ENCODE results near the gene CAMK4. TPM values are rescaled to one million over a fixed set of nuclear protein-coding genes. Genes with fewer than 3 reads are reported as not detected.

Gene CAMK4
- total and polyA plus RNA-seq, 4 donors: 0.27 to 1.4 (median 1.2) TPM

GRCh38 chr5:111404270-111404769 lies 180.1 kb downstream of the CAMK4 start:
- no peak for DNase-seq (ENCODE audit: low spot score)
- Histone ChIP-seq H3K9me3 (ENCODE audit: control insufficient read depth in 4 of 4, low read length in 3 of 4) (no peaks in the 10 kb centered on the region), H3K4me3 (ENCODE audit: low read depth in 1 of 3, low read length in 3 of 3) (no peak overlapping the region), H3K4me1 (ENCODE audit: control insufficient read depth in 4 of 4, insufficient read depth in 4 of 4, low read length in 3 of 4) (no peaks in the 10 kb centered on the region), H3K27ac (ENCODE audit: low read depth in 1 of 2, low read length in 2 of 2) (no peak overlapping the region), H3K36me3 (ENCODE audit: control insufficient read depth in 4 of 4, insufficient read depth in 3 of 4, low read depth in 1 of 4, low read length in 3 of 4) (no peaks in the 10 kb centered on the region), H3K27me3 (ENCODE audit: control insufficient read depth in 4 of 4, insufficient read depth in 4 of 4, low read length in 3 of 4) (no peaks in the 10 kb centered on the region), H3K9ac (ENCODE audit: low read depth in 1 of 2, low read length in 2 of 2) (no peak overlapping the region)
- TF ChIP-seq JUND (IDR thresholded peaks at IDR 0.05): no peak
- TF ChIP-seq FOXA2 (IDR thresholded peaks at IDR 0.05): no peak
- no peak for TF ChIP-seq NR2F2 (IDR thresholded peaks at IDR 0.05)
- TF ChIP-seq FOXA1 (IDR thresholded peaks at IDR 0.05): no peak
- TF ChIP-seq SP1 (IDR thresholded peaks at IDR 0.05): no peak
- no peak for TF ChIP-seq HNF4G (IDR thresholded peaks at IDR 0.05)
- TF ChIP-seq, protein P1, sequence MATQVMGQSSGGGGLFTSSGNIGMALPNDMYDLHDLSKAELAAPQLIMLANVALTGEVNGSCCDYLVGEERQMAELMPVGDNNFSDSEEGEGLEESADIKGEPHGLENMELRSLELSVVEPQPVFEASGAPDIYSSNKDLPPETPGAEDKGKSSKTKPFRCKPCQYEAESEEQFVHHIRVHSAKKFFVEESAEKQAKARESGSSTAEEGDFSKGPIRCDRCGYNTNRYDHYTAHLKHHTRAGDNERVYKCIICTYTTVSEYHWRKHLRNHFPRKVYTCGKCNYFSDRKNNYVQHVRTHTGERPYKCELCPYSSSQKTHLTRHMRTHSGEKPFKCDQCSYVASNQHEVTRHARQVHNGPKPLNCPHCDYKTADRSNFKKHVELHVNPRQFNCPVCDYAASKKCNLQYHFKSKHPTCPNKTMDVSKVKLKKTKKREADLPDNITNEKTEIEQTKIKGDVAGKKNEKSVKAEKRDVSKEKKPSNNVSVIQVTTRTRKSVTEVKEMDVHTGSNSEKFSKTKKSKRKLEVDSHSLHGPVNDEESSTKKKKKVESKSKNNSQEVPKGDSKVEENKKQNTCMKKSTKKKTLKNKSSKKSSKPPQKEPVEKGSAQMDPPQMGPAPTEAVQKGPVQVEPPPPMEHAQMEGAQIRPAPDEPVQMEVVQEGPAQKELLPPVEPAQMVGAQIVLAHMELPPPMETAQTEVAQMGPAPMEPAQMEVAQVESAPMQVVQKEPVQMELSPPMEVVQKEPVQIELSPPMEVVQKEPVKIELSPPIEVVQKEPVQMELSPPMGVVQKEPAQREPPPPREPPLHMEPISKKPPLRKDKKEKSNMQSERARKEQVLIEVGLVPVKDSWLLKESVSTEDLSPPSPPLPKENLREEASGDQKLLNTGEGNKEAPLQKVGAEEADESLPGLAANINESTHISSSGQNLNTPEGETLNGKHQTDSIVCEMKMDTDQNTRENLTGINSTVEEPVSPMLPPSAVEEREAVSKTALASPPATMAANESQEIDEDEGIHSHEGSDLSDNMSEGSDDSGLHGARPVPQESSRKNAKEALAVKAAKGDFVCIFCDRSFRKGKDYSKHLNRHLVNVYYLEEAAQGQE (IDR thresholded peaks at IDR 0.05): no peak
- TF ChIP-seq, protein P2, sequence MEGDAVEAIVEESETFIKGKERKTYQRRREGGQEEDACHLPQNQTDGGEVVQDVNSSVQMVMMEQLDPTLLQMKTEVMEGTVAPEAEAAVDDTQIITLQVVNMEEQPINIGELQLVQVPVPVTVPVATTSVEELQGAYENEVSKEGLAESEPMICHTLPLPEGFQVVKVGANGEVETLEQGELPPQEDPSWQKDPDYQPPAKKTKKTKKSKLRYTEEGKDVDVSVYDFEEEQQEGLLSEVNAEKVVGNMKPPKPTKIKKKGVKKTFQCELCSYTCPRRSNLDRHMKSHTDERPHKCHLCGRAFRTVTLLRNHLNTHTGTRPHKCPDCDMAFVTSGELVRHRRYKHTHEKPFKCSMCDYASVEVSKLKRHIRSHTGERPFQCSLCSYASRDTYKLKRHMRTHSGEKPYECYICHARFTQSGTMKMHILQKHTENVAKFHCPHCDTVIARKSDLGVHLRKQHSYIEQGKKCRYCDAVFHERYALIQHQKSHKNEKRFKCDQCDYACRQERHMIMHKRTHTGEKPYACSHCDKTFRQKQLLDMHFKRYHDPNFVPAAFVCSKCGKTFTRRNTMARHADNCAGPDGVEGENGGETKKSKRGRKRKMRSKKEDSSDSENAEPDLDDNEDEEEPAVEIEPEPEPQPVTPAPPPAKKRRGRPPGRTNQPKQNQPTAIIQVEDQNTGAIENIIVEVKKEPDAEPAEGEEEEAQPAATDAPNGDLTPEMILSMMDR (IDR thresholded peaks at IDR 0.05; ENCODE audit: low read depth, low read length, missing input control): no peak
- no peak for TF ChIP-seq TAF1 (conservative IDR thresholded peaks at IDR 0.05)
- TF ChIP-seq RXRA (IDR thresholded peaks at IDR 0.05): no peak
- TF ChIP-seq HNF4A (conservative IDR thresholded peaks at IDR 0.05): no peak
- no peak for TF ChIP-seq YY1 (IDR thresholded peaks at IDR 0.05)
- TF ChIP-seq, protein P3, sequence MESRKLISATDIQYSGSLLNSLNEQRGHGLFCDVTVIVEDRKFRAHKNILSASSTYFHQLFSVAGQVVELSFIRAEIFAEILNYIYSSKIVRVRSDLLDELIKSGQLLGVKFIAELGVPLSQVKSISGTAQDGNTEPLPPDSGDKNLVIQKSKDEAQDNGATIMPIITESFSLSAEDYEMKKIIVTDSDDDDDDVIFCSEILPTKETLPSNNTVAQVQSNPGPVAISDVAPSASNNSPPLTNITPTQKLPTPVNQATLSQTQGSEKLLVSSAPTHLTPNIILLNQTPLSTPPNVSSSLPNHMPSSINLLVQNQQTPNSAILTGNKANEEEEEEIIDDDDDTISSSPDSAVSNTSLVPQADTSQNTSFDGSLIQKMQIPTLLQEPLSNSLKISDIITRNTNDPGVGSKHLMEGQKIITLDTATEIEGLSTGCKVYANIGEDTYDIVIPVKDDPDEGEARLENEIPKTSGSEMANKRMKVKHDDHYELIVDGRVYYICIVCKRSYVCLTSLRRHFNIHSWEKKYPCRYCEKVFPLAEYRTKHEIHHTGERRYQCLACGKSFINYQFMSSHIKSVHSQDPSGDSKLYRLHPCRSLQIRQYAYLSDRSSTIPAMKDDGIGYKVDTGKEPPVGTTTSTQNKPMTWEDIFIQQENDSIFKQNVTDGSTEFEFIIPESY (IDR thresholded peaks at IDR 0.05): no peak
- no peak for TF ChIP-seq ATF3 (IDR thresholded peaks at IDR 0.05)
- TF ChIP-seq RAD21 (IDR thresholded peaks at IDR 0.05): no peak
- TF ChIP-seq GABPA (IDR thresholded peaks at IDR 0.05 in 1 of 2, conservative IDR thresholded peaks at IDR 0.05 in 1 of 2): no peak
- WGBS: 60% methylated on average over 2 of the region's 2 CpGs

- DNase-seq (ENCODE audit: low spot score): no peak
- Histone ChIP-seq H3K9ac (ENCODE audit: low read depth in 1 of 2, low read length in 2 of 2) (no peak overlapping the region), H3K36me3 (ENCODE audit: control insufficient read depth in 4 of 4, insufficient read depth in 3 of 4, low read depth in 1 of 4, low read length in 3 of 4) (no peaks in the 10 kb centered on the region), H3K27me3 (ENCODE audit: control insufficient read depth in 4 of 4, insufficient read depth in 4 of 4, low read length in 3 of 4) (no peaks in the 10 kb centered on the region), H3K27ac (ENCODE audit: low read depth in 1 of 2, low read length in 2 of 2) (no peak overlapping the region), H3K9me3 (ENCODE audit: control insufficient read depth in 4 of 4, low read length in 3 of 4) (no peaks in the 10 kb centered on the region), H3K4me3 (ENCODE audit: low read depth in 1 of 3, low read length in 3 of 3) (no peak overlapping the region), H3K4me1 (ENCODE audit: control insufficient read depth in 4 of 4, insufficient read depth in 4 of 4, low read length in 3 of 4) (no peaks in the 10 kb centered on the region)
- TF ChIP-seq HNF4A (conservative IDR thresholded peaks at IDR 0.05) (no peak), TAF1 (conservative IDR thresholded peaks at IDR 0.05) (no peak), HNF4G (IDR thresholded peaks at IDR 0.05) (no peak)
- TF ChIP-seq, protein P3 (IDR thresholded peaks at IDR 0.05): no peak
Measured at GRCh38 chr5:111407562-111407961, 183.4 kb downstream of the CAMK4 start.
